Kidney tubule cell (primary cell): ENCODE measurements around the gene SPA17.

Source experiments
- DNase-seq: peaks from one replicate; pipeline ENCODE4 v3.0.0-alpha.2; 2018; ENCODE audit warnings: low spot score

SPA17 gene

GRCh38 chr11:124724979-124725718 is 51.4 kb downstream of the SPA17 start:
- DNase-seq, result peak; percentile 59

- DNase-seq, result peak; percentile 47
These were observed 52.0 kb downstream of the SPA17 start for GRCh38 chr11:124725719-124726105.

- no peak for DNase-seq
These were observed 53.8 kb downstream of the SPA17 start for GRCh38 chr11:124727474-124727873.

GRCh38 chr11:124728134-124728533 is 54.4 kb downstream of the SPA17 start:
- DNase-seq, result no peak

GRCh38 chr11:124729571-124729970 is 55.9 kb downstream of the SPA17 start:
- no peak for DNase-seq

- no peak for DNase-seq
These were observed 58.5 kb downstream of the SPA17 start for GRCh38 chr11:124732230-124732629.

GRCh38 chr11:124736736-124737135 is 63.0 kb downstream of the SPA17 start:
- no peak for DNase-seq

GRCh38 chr11:124737638-124738305 is 64.1 kb downstream of the SPA17 start:
- DNase-seq, result no peak

- DNase-seq, result no peak
These were observed 65.2 kb downstream of the SPA17 start for GRCh38 chr11:124738713-124739478.

- DNase-seq, result peak; percentile 86
These were observed 66.0 kb downstream of the SPA17 start, which contains the start of gene NRGN for GRCh38 chr11:124739479-124740276. Gene NRGN, plus strand, starts transcription at chr11:124739942. Its CDS starts 143 bp downstream, at chr11:124740085.

GRCh38 chr11:124740277-124740882 is 66.7 kb downstream of the SPA17 start:
- no peak for DNase-seq

GRCh38 chr11:124742555-124742954 is 68.9 kb downstream of the SPA17 start:
- DNase-seq, result no peak

- no peak for DNase-seq
These were observed 69.3 kb downstream of the SPA17 start for GRCh38 chr11:124743050-124743449.

GRCh38 chr11:124745270-124745834 is 71.6 kb downstream of the SPA17 start:
- DNase-seq, result no peak

GRCh38 chr11:124745835-124746620 is 72.3 kb downstream of the SPA17 start:
- DNase-seq, result peak; percentile 50

GRCh38 chr11:124746621-124747243 is 73.0 kb downstream of the SPA17 start:
- peak; percentile 97 for DNase-seq
